NCI-H2196 treated with DMSO at 0.1 percent for 48 hours (cell line): ENCODE measurements around the gene FDXR.
"Not testable (repeated sequence)": the region's sequence is repeated elsewhere in the genome, so short reads cannot be mapped to it uniquely, and the experiment has no call there.

Source experiments
- DNase-seq: peaks from one replicate; lab custom pipeline; 2025; ENCODE audit not compliant: unreplicated experiment; lab: John Stamatoyannopoulos, UW

The FDXR gene

GRCh38 chr17:74873037-74873873 lies 461 bp upstream of the FDXR start:
- peak; percentile 97 for DNase-seq

- DNase-seq = no peak
Observed at GRCh38 chr17:74871356-74872076, 1.3 kb downstream of the FDXR start.

DNA sequence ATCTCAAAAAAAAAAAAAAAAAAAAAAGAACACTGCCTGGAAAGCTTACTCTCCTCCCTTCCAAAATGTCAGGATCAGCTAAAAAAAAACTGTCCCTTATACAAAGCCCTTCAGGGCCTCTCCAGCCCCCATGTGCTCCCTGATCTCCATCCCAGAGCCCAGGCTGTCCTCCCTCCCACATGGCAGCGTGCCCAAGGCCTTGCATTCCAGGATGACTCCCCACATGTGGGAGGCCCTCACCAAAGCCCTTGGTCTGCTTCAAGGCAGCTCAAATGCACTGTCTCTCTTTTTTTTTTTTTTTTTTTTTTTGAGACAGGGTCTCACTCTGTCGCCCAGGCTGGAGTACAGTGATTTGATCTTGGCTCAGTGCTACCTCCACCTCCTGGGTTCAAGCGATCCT lies 2.3 kb downstream of the FDXR start:
- no peak for DNase-seq

- DNase-seq = not testable (repeated sequence)
Observed at GRCh38 chr17:74870028-74870427, 2.8 kb downstream of the FDXR start.

DNA sequence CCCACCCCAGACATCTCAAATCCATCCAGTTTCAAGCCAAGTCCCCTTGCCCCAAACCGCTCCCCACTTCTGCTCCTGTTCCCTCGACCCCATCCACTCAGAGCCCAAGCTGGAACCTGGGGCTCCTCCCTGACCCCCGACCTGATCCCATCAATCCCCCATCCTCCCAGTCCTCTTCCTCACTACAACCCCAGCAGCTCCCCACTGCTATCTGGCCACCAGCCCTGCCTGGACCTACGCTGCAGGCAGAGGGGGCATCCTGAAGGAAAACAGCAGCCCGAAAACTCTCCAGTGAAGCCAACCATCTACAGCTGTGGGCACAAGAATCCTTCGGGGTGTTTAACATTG lies 3.9 kb downstream of the FDXR start:
- no peak for DNase-seq

DNA sequence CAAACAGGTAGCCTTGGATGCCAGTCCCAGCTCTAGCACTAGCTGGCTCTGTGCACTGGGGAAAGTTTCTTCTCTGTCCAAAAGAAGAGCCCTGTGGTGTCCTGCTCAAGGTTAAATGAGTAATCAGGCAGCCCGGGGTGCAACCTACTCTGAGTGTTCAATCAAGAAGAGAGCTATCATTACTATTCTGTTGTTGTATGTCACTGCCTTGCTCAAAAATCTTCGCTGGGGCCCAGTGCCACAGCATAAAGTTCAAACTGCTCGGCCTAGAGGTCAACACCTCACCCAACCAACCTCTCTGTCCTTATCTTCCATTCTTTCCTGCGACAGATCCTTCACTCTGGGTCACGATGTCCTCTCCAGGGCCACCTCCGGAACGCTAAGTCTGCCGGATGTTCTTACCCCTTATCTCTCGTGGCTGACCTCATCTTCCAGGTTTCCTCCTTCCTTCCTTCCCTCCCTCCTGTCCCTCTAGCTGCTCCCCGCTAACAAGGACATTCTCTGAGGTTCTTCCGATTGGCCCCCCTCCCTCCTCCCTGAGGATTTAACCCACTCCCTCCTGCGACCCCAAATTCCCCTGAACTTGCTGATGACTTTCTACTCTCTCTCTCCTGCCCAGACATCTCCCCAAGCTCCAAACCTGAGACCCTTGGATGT lies 4.4 kb downstream of the FDXR start:
- DNase-seq = no peak

DNA sequence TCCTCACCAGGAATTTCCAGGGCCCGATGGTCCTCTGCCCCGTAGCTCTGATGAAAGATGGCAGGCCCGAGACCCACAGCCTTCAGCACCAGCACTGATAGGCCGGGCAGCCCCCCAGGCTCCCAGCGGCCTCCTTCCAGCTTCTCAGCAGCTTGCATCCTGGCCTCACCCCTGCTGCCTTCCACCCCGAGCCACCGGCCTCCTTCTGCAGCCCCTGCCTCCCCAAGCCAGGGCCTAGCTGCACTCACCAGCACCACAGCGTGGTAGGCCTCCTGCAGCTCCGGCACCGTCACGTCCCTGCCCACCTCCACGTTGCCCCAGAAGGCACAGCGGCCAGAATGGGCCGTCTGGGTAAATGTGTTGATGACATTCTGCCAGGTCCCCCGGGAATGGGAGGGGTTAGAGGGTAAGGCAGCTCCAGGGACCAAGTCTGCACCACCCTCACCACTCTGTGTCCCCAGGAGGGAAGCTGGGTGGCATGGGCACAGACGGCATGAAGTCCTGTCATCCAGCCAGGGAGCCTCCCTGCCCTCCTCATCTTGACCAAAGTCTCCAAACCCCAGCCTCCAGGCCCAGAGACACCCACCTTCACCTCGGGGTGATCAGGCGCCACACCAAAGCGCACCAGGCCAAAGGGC lies 6.5 kb downstream of the FDXR start:
- no peak for DNase-seq

DNA sequence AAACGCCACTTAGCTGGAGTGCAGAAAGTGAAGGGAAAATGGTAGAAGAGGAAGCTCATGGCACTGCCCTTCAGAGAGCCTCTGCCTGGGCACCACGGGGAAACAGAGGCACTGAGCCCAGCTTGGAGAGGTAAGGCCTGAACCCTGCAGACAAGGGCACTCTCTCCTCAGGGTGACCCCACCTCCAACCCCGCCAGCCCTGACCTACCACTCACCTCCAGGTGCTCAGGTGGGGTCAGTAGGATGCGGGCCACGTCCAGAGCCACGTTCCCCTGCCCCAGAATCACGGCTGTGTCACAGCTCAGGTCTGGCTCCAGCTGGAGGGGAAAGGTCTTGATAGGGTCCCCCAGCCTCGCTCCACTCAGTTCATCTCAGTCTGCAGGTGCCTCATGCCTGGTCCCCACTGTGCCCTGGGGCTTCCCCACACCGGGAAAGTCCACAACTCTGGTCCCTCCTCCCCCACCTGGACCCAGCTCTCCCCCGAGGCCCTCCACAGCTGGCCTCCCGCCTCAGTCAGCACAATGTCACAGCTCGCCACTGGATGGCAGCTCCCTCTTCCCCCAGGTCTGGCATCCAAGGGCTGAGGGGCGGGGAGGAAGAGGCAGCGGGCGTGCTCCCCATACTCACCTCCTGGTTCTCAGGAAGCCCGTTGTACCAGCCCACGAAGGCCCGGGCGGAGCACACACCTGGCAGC lies 7.1 kb downstream of the FDXR start:
- DNase-seq = no peak

DNA sequence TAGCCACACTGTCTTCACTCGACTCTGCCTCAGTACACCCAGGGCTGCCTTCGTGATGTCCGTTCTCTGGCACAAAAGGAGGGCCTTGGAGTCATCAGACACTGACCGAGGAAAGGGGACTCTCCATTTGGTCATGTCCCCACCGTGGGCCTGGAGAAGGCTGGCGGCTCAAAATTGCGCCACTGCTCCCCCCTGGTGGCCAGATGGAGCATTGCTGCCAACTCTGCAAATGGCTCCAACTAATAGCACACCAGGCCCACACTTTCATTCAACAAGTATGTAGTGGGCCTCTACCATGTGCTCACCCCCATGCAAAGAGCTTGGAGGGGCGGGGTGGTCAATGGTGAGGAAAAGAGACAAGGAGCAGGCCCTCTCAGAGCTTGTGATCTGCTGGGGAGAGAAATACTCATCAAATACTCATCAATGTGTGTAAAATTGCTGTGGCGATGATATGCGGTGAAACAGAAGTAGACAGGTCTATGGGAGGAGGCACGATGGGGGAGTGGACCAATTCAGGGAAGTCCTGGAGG lies 7.9 kb downstream of the FDXR start:
- no peak for DNase-seq

GRCh38 chr17:74864297-74864865 lies 8.4 kb downstream of the FDXR start:
- no peak for DNase-seq

- DNase-seq = no peak
Observed at GRCh38 chr17:74863420-74864296, 9.1 kb downstream of the FDXR start.

- no peak for DNase-seq
Observed at GRCh38 chr17:74862919-74863318, 9.9 kb downstream of the FDXR start.

- no peak for DNase-seq
Observed at GRCh38 chr17:74862108-74862901, 10.5 kb downstream of the FDXR start.

DNA sequence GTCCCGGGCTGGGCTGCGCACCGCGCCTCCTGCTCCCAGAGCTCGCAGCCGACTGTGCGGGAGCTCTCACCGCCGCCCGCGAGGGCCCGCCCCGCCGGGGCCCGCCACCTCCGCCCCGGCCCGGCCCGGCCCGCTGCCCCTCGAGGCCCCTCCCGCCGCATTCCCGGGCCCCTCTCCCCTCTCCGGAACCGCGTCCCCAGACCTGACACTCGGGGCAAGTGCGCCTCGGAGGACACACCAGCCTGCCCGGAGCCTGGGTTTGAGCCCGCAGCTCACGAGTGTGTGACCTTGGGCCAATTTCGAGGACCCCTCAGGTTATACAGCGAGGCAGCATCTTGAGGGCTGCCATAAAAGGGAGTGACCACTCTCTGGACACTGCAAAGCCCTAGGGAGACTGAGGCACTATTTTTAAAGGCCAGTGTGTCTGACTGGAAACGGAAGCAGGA lies 11.1 kb downstream of the FDXR start:
- DNase-seq = no peak

GRCh38 chr17:74860872-74861661 lies 11.7 kb downstream of the FDXR start:
- DNase-seq = no peak

DNA sequence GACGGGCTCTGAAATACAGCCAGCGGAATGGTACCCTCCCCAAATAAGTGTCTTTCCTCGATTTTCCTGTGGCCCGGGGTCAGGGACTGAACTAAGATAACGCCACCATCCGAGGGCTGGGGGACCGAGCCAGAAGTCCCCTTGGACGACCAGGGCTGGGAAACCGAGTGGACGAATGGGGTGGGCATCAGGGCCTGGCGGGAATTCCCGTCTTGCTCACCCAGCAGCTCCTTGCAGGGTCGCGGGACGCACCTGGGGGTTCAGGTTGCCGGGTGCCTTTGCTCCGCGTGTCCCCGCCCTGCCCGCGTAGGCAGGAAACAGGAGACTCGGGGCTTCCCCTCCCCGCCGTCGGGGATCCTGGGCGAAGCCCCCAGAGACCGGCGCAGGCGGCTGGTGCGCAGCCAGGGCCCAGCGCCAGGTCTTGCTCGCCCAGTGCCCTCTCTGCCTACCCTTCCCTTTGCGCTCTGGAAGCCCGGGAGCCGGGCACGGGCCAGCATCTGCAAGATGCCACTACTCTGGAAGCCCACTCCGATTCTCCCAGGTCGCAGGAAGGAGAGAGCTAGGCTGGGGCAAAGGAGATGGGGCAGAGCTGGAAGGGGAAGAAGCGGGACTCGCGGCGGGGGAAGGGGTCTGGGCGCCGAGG lies 12.4 kb downstream of the FDXR start:
- DNase-seq = no peak
